ENCODE measurements around the gene FAM98C.

DNA sequence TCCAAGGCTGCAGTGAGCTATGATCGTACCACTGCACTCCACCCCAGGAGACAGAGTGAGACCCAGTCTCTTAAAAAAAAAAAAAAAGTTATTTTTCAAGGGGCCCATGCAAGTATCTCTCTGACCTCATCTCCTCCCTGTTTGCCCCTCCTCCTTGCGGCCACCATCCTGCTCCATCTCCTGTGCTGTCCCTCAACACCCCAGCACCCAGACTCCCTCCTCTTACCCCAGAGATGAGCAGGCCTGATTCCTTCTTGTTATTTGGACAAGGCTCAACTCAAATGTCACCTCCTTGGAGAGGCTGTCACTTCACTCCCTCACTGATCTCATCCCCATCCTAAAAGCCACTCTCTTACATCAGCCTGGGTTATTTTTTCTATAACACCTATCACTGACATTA lies 35.0 kb downstream of the FAM98C start:
- TF ChIP-seq EZH2 (IDR thresholded peaks at IDR 0.05; ENCODE audit: borderline replicate concordance), result no peak
- TF ChIP-seq, protein P1, sequence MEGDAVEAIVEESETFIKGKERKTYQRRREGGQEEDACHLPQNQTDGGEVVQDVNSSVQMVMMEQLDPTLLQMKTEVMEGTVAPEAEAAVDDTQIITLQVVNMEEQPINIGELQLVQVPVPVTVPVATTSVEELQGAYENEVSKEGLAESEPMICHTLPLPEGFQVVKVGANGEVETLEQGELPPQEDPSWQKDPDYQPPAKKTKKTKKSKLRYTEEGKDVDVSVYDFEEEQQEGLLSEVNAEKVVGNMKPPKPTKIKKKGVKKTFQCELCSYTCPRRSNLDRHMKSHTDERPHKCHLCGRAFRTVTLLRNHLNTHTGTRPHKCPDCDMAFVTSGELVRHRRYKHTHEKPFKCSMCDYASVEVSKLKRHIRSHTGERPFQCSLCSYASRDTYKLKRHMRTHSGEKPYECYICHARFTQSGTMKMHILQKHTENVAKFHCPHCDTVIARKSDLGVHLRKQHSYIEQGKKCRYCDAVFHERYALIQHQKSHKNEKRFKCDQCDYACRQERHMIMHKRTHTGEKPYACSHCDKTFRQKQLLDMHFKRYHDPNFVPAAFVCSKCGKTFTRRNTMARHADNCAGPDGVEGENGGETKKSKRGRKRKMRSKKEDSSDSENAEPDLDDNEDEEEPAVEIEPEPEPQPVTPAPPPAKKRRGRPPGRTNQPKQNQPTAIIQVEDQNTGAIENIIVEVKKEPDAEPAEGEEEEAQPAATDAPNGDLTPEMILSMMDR (IDR thresholded peaks at IDR 0.05; ENCODE audit: poor library complexity), result no peak
- no peak for TF ChIP-seq EZH2phosphoT487 (IDR thresholded peaks at IDR 0.05; ENCODE audit: low read depth, severe bottlenecking, unreplicated experiment)
